IMR-90 (cell line): Measurements from ENCODE around the gene AUTS2. TPM values are rescaled to one million over a fixed set of nuclear protein-coding genes. Genes with fewer than 3 reads are reported as not detected.

Experiments used
- ATAC-seq: fragments of 200-7000 bp; cut with Tn5 transposase; 2 replicates; pipeline ENCODE4 v1.9.1; 2020; ENCODE audit warnings: low read depth, mild to moderate bottlenecking, moderate library complexity
- BruUV-seq: library from RNA; stranded (reverse); fragments of 400-500 nt; replicated peaks from 2 replicates; lab custom pipeline; 2021; lab: Mats Ljungman, UMichigan
- CTCF ChIA-PET: fragments of 300-600 bp; formaldehyde crosslinking; extraction: SDS; loops from one replicate; lab custom pipeline; 2021; ENCODE audit warnings: antibody characterized with exemption; lab: Yijun Ruan, JAX
- POLR2A ChIA-PET: fragments of 300-600 bp; sonication (Branson Sonifier 250); formaldehyde crosslinking; loops from one replicate; lab custom pipeline; 2022; ENCODE audit warnings: antibody characterized with exemption; ENCODE audit not compliant: unreplicated experiment; lab: Charles Lee
- DNase-seq: peaks from one replicate; pipeline ENCODE4 v3.0.0; 2013
- H2AFZ ChIP-seq: replicated peaks from 2 replicates; pipeline ENCODE3; 2013; ENCODE audit warnings: low read length, mild to moderate bottlenecking; ENCODE audit not compliant: poor library complexity
- H2AK5ac ChIP-seq: 2 replicates; pipeline ENCODE4 v1.6.1; 2013; ENCODE audit warnings: low read depth, low read length, inconsistent platforms
- H2AK9ac ChIP-seq: replicated peaks from 2 replicates; pipeline ENCODE3; 2013; ENCODE audit warnings: mild to moderate bottlenecking, low read depth, low read length, moderate library complexity; ENCODE audit not compliant: poor library complexity
- H2BK120ac ChIP-seq: 2 replicates; pipeline ENCODE4 v1.6.1; 2013; ENCODE audit warnings: low read depth, low read length, inconsistent platforms
- H2BK15ac ChIP-seq: 3 replicates; pipeline ENCODE4 v1.6.1; 2013; ENCODE audit warnings: low read depth, low read length, inconsistent platforms
- H2BK20ac ChIP-seq: 2 replicates; pipeline ENCODE4 v1.6.1; 2013; ENCODE audit warnings: low read depth, mild to moderate bottlenecking, inconsistent platforms, low read length, moderate library complexity
- H2BK5ac ChIP-seq: 2 replicates; pipeline ENCODE4 v1.6.1; 2013; ENCODE audit warnings: mild to moderate bottlenecking, low read depth, low read length, inconsistent platforms; ENCODE audit not compliant: poor library complexity, severe bottlenecking
- H3K14ac ChIP-seq: replicated peaks from 2 replicates; pipeline ENCODE4 v1.6.1; 2013; ENCODE audit warnings: low read depth, low read length, inconsistent platforms
- H3K18ac ChIP-seq: 2 replicates; pipeline ENCODE4 v1.6.1; 2013; ENCODE audit warnings: low read depth, low read length, control low read depth
- H3K23ac ChIP-seq: 2 replicates; pipeline ENCODE4 v1.6.1; 2013; ENCODE audit warnings: low read depth, low read length, inconsistent platforms
- H3K27ac ChIP-seq: 2 replicates; pipeline ENCODE4 v1.5.1; 2013; ENCODE audit warnings: mild to moderate bottlenecking, control low read depth, low read length; ENCODE audit not compliant: insufficient read depth
- H3K27me3 ChIP-seq: 2 replicates; pipeline ENCODE4 v1.6.1; 2013; ENCODE audit warnings: low read length; ENCODE audit not compliant: control insufficient read depth, insufficient read depth
- H3K36me3 ChIP-seq: 2 replicates; pipeline ENCODE4 v1.6.1; 2013; ENCODE audit warnings: low read length, mixed read lengths; ENCODE audit not compliant: control insufficient read depth, insufficient read depth
- H3K4ac ChIP-seq: 2 replicates; pipeline ENCODE4 v1.6.1; 2013; ENCODE audit warnings: low read depth, low read length, inconsistent platforms
- H3K4me1 ChIP-seq: 2 replicates; pipeline ENCODE4 v1.6.1; 2013; ENCODE audit warnings: low read length, mixed read lengths; ENCODE audit not compliant: control insufficient read depth, insufficient read depth
- H3K4me2 ChIP-seq: 2 replicates; pipeline ENCODE4 v1.6.1; 2013; ENCODE audit warnings: low read depth, mild to moderate bottlenecking, control low read depth, low read length, moderate library complexity
- H3K4me3 ChIP-seq: 2 replicates; pipeline ENCODE4 v1.5.1; 2013; ENCODE audit warnings: low read depth, mild to moderate bottlenecking, control low read depth, low read length, moderate library complexity; ENCODE audit not compliant: insufficient read depth
- H3K56ac ChIP-seq: 2 replicates; pipeline ENCODE4 v1.6.1; 2013; ENCODE audit warnings: low read length, inconsistent platforms; ENCODE audit not compliant: insufficient read depth; ENCODE audit errors: extremely low read depth
- H3K79me1 ChIP-seq, 2 experiments: 2 replicates each; pipeline ENCODE4 v1.6.1; 2013; ENCODE audit warnings: low read length in 2 of 2, inconsistent platforms in 1 of 2, low read depth in 1 of 2
- H3K9ac ChIP-seq: 2 replicates; pipeline ENCODE4 v1.6.1; 2013; ENCODE audit warnings: low read depth, low read length, control low read depth
- H3K9me1 ChIP-seq: 2 replicates; pipeline ENCODE4 v1.6.1; 2013; ENCODE audit warnings: low read length, inconsistent platforms; ENCODE audit not compliant: insufficient read depth
- H3K9me3 ChIP-seq: 2 replicates; pipeline ENCODE4 v1.6.1; 2013; ENCODE audit warnings: low read length; ENCODE audit not compliant: control insufficient read depth, insufficient read depth
- H4K20me1 ChIP-seq: 2 replicates; pipeline ENCODE4 v1.6.1; 2013; ENCODE audit warnings: low read length, inconsistent platforms; ENCODE audit not compliant: insufficient read depth
- H4K5ac ChIP-seq: 2 replicates; pipeline ENCODE4 v1.6.1; 2013; ENCODE audit warnings: mild to moderate bottlenecking, low read depth, low read length, control low read depth
- H4K8ac ChIP-seq, 2 experiments: 2 replicates each; pipeline ENCODE4 v1.6.1; 2013; ENCODE audit warnings: low read depth in 2 of 2, low read length in 2 of 2, control low read depth in 1 of 2, inconsistent platforms in 1 of 2
- H4K91ac ChIP-seq: 2 replicates; pipeline ENCODE4 v1.6.1; 2013; ENCODE audit warnings: low read depth, low read length, inconsistent platforms; ENCODE audit not compliant: insufficient read depth
- BHLHE40 ChIP-seq: fragments of 150-350 bp; IDR thresholded peaks from 2 replicates; pipeline ENCODE4 v1.6.1; 2016; ENCODE audit warnings: mild to moderate bottlenecking, low read depth, low read length
- CEBPB ChIP-seq: IDR thresholded peaks from 2 replicates; pipeline ENCODE4 v1.6.1; 2012; ENCODE audit warnings: low read depth, low read length, improper control_type of control experiment
- CHD1 ChIP-seq: IDR thresholded peaks from 2 replicates; pipeline ENCODE4 v1.6.1; 2012; ENCODE audit warnings: low read depth, low read length, improper control_type of control experiment
- ELK1 ChIP-seq: fragments of 150-350 bp; IDR thresholded peaks from 2 replicates; pipeline ENCODE4 v1.6.1; 2016; ENCODE audit warnings: low read depth, mild to moderate bottlenecking, low read length, moderate library complexity, borderline replicate concordance
- FOS ChIP-seq: fragments of 150-350 bp; IDR thresholded peaks from 2 replicates; pipeline ENCODE4 v1.6.1; 2016; ENCODE audit warnings: low read depth, low read length
- MAFK ChIP-seq: IDR thresholded peaks from 2 replicates; pipeline ENCODE4 v1.6.1; 2012; ENCODE audit warnings: low read depth, low read length, improper control_type of control experiment
- MAZ ChIP-seq: IDR thresholded peaks from 2 replicates; pipeline ENCODE4 v1.6.1; 2012; ENCODE audit warnings: low read depth, mild to moderate bottlenecking, low read length, improper control_type of control experiment, moderate library complexity, borderline replicate concordance
- MXI1 ChIP-seq: IDR thresholded peaks from 2 replicates; pipeline ENCODE4 v1.6.1; 2012; ENCODE audit warnings: low read depth, mild to moderate bottlenecking, low read length, moderate library complexity, borderline replicate concordance
- POLR2A ChIP-seq: IDR thresholded peaks from 2 replicates; pipeline ENCODE4 v1.6.1; 2012; ENCODE audit warnings: mild to moderate bottlenecking, low read depth, low read length
- RAD21 ChIP-seq: IDR thresholded peaks from 2 replicates; pipeline ENCODE4 v1.6.1; 2012; ENCODE audit warnings: low read length, improper control_type of control experiment
- RCOR1 ChIP-seq: IDR thresholded peaks from 2 replicates; pipeline ENCODE4 v1.6.1; 2012; ENCODE audit warnings: mild to moderate bottlenecking, low read length, improper control_type of control experiment; ENCODE audit not compliant: insufficient replicate concordance
- USF2 ChIP-seq: fragments of 150-350 bp; IDR thresholded peaks from 2 replicates; pipeline ENCODE4 v1.6.1; 2017; ENCODE audit warnings: mild to moderate bottlenecking, antibody characterized with exemption, low read length, low read depth
- WGBS, 2 experiments: methylation state at CpG; one replicate each; pipeline versions ENCODE4 v1.1.5 to v1.1.7; 2013; ENCODE audit warnings: missing lambda C conversion rate in 2 of 2; ENCODE audit not compliant: insufficient read length in 1 of 2; ENCODE audit errors: extremely low coverage in 2 of 2; 5-methylcytosine and 5-hydroxymethylcytosine counted together
- dilution Hi-C: fragments of 300-500 bp; cut with HindIII; formaldehyde crosslinking; loops from one replicate; pipeline ENCODE4 v1.14.3; 2018; ENCODE audit warnings: low sequenced_read_pairs; ENCODE audit not compliant: unreplicated experiment
- in situ Hi-C: fragments of 300-500 bp; cut with MboI; formaldehyde crosslinking; loops from 3 replicates; pipeline ENCODE4 v1.14.3; 2019; ENCODE audit warnings: low sequenced_read_pairs, inconsistent platforms, mixed read lengths
- intact Hi-C: fragments of 100-400 bp; cut with micrococcal nuclease; formaldehyde crosslinking; loops from 2 replicates; pipeline ENCODE4 v1.10.0; 2022
- polyA plus RNA-seq, 3 experiments: library from polyadenylated mRNA; depleted of rRNA; stranded (reverse); fragments of >200 nt; gene quantifications; 2 replicates each; pipeline ENCODE4 v1.2.3, GENCODE V29; 2012; ENCODE audit warnings: low replicate concordance in 1 of 3
- total RNA-seq: library from RNA; depleted of rRNA; stranded (reverse); fragments of >200 nt; gene quantifications from 2 replicates; pipeline ENCODE4 v1.2.3, GENCODE V29; 2012

AUTS2 gene
- total and polyA plus RNA-seq, 2 of the 4 experiments (the other 2 are of a cell fraction): 0.90 to 3.0 TPM

GRCh38 chr7:69968969-69969556, 370.8 kb downstream of the AUTS2 start:
- no peaks in the 10 kb centered on the region for H4K20me1 ChIP-seq
- H3K4ac ChIP-seq: no peak overlapping the region
- no peak overlapping the region for H2BK5ac ChIP-seq
- H3K9me3 ChIP-seq: no peaks in the 10 kb centered on the region
- H2BK20ac ChIP-seq: no peak overlapping the region
- H4K91ac ChIP-seq: no peak overlapping the region
- no peak overlapping the region for H3K27ac ChIP-seq
- H3K4me3 ChIP-seq: no peak overlapping the region
- no peak overlapping the region for H4K5ac ChIP-seq
- H3K4me1 ChIP-seq: no peaks in the 10 kb centered on the region
- H4K8ac ChIP-seq: no peak overlapping the region
- H2BK15ac ChIP-seq: no peak overlapping the region
- H3K18ac ChIP-seq: no peak overlapping the region
- no peak overlapping the region for H3K4me2 ChIP-seq
- no peak overlapping the region for H3K14ac ChIP-seq
- no peaks in the 10 kb centered on the region for H3K9me1 ChIP-seq
- no peak for DNase-seq
- no peak overlapping the region for H2AK9ac ChIP-seq
- no peak overlapping the region for H2AFZ ChIP-seq
- H3K79me1 ChIP-seq: no peaks in the 10 kb centered on the region
- no peak for ATAC-seq
- CTCF ChIA-PET: no interaction called here
- dilution Hi-C loops: no loop called here
- no peak overlapping the region for H3K56ac ChIP-seq
- intact Hi-C loops: no loop called here
- no peaks in the 10 kb centered on the region for H3K36me3 ChIP-seq
- no peaks in the 10 kb centered on the region for H3K27me3 ChIP-seq
- POLR2A ChIA-PET: no interaction called here
- no peak overlapping the region for H3K9ac ChIP-seq
- TF ChIP-seq MAFK (no peak), MAZ (no peak), ELK1 (no peak), FOS (no peak), MXI1 (no peak), CHD1 (no peak), RCOR1 (no peak), POLR2A (no peak), USF2 (no peak), RAD21 (no peak), BHLHE40 (no peak), CEBPB (no peak)
- H2AK5ac ChIP-seq: no peak overlapping the region
- no peak overlapping the region for H2BK120ac ChIP-seq
- in situ Hi-C loops: no loop called here
- no peak overlapping the region for H3K23ac ChIP-seq
- no CpG with 5 or more reads among the region's 4 CpGs for WGBS, 2 experiments
- BruUV-seq: no TSS peak
